Type B pancreatic cell (in vitro differentiated cells): ENCODE results near the gene EPHB1. TPM values are rescaled to one million over a fixed set of nuclear protein-coding genes. Genes with fewer than 3 reads are reported as not detected.
"Not testable (repeated sequence)": the region's sequence is repeated elsewhere in the genome, so short reads cannot be mapped to it uniquely, and the experiment has no call there.

Source experiments
- DNase-seq: peaks from one replicate; pipeline ENCODE4 v3.0.0; 2021; ENCODE audit warnings: mixed read lengths; ENCODE audit not compliant: unreplicated experiment; ENCODE audit errors: extremely low spot score
- H3K27ac Mint-ChIP-seq: 2 replicates; pipeline ENCODE4 v1.8.0; 2021; ENCODE audit warnings: mild to moderate bottlenecking, mixed read lengths
- H3K27me3 Mint-ChIP-seq: 2 replicates; pipeline ENCODE4 v1.8.0; 2021; ENCODE audit warnings: mixed read lengths
- H3K36me3 Mint-ChIP-seq: 2 replicates; pipeline ENCODE4 v1.8.0; 2021; ENCODE audit warnings: mixed read lengths
- H3K4me1 Mint-ChIP-seq: one replicate; pipeline ENCODE4 v1.8.0; 2021; ENCODE audit warnings: mixed read lengths; ENCODE audit not compliant: unreplicated experiment
- H3K4me3 Mint-ChIP-seq: 2 replicates; pipeline ENCODE4 v1.8.0; 2021; ENCODE audit warnings: mild to moderate bottlenecking, mixed read lengths
- H3K9me3 Mint-ChIP-seq: 2 replicates; pipeline ENCODE4 v1.8.0; 2021; ENCODE audit warnings: mixed read lengths
- CTCF ChIP-seq: fragments of 200-600 bp; sonication (generic); conservative IDR thresholded peaks from 2 replicates; pipeline ENCODE4 v1.5.0; 2021; ENCODE audit warnings: antibody characterized with exemption, mild to moderate bottlenecking
- total RNA-seq: library from RNA; stranded (reverse); gene quantifications from 2 replicates; pipeline ENCODE4 v1.2.1, GENCODE V29; 2021; ENCODE audit warnings: low replicate concordance

The EPHB1 gene
- total RNA-seq, 1 donor from 2014 or later: 9.1 TPM

DNA sequence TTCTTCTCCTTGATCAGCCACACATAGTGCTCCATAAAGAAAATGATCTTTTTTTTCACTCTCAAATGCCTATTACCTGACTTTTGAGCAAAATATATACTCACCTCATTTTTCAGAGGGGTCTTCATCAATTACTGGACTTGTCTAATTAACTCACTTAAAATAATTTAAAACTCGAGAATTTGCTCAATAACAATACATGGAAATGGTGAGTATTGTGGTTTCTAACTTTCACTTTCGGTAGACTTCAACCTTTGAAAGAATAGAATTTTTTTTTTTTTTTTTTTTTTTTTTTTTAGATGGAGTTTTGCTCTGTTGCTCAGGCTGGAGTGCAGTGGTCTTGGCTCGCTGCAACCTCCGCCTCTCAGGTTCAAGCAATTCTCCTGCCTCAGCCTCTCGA, 17.7 kb upstream of the EPHB1 start:
- H3K27me3 Mint-ChIP-seq: peaks cover 20% of the 10 kb centered on the region
- no peak overlapping the region for H3K27ac Mint-ChIP-seq
- no peak for DNase-seq
- H3K36me3 Mint-ChIP-seq: no peaks in the 10 kb centered on the region
- H3K4me1 Mint-ChIP-seq: no peaks in the 10 kb centered on the region
- TF ChIP-seq CTCF: no peak
- no peaks in the 10 kb centered on the region for H3K9me3 Mint-ChIP-seq
- no peak overlapping the region for H3K4me3 Mint-ChIP-seq

DNA sequence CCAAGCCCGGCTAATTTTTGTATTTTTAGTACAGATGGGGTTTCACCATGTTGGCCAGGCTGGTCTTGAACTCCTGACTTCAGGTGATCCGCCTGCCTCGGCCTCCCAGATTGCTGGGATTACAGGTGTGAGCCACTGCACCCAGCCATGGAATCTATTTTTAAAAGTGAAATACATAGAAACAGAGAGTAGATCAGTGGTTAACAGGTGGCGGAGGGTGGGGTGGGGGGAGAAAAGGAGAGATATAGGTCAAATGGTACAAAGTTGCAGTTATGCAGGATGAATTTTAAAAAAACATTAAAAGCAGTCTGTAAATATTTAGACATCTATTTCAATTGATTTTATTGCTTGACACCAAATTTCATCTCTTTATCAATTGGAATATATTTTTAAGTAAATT, 6.8 kb upstream of the EPHB1 start:
- not testable (repeated sequence) for H3K36me3 Mint-ChIP-seq, H3K4me1 Mint-ChIP-seq, H3K9me3 Mint-ChIP-seq, H3K27ac Mint-ChIP-seq, DNase-seq, H3K4me3 Mint-ChIP-seq
- peaks cover 63% of the 10 kb centered on the region for H3K27me3 Mint-ChIP-seq

GRCh38 chr3:134790065-134790464, 5.0 kb upstream of the EPHB1 start:
- no peak for DNase-seq
- H3K27me3 Mint-ChIP-seq: peaks cover 75% of the 10 kb centered on the region

GRCh38 chr3:134791992-134792391, 3.1 kb upstream of the EPHB1 start:
- Mint-ChIP-seq H3K9me3 (no peaks in the 10 kb centered on the region), H3K36me3 (no peaks in the 10 kb centered on the region), H3K27me3 (peaks cover 82% of the 10 kb centered on the region), H3K4me1 (peaks cover 1% of the 10 kb centered on the region), H3K4me3 (no peak overlapping the region), H3K27ac (no peak overlapping the region)
- peak; percentile 16 for DNase-seq
- no peak for TF ChIP-seq CTCF

More at GRCh38 chr3:134790065-134790464, 5.0 kb upstream of the EPHB1 start:
- Mint-ChIP-seq H3K9me3 (no peaks in the 10 kb centered on the region), H3K27ac (no peak overlapping the region), H3K4me3 (no peak overlapping the region), H3K36me3 (no peaks in the 10 kb centered on the region), H3K4me1 (no peaks in the 10 kb centered on the region)
- TF ChIP-seq CTCF: no peak

DNA sequence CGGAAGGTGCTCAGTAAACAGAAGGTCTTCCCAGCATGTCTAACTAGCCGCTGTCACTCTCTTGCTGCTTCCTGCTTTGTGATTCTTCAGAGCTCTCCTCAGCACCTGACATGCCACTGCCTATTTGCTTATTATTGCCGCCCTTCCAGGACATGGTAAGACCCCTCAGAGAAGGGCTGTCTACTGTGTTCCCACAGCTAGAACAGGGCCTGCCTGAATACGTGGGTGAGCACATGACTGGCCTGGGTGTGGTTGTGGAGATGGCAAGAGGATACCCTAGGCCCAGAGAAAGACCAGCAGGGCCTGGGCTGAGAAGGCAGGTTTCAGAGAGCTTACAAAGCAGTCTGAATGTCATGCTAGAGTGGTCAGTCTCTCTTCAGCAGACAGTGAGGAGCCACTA, 2.4 kb upstream of the EPHB1 start:
- peaks cover 3% of the 10 kb centered on the region for H3K4me1 Mint-ChIP-seq
- peak; percentile 25 for DNase-seq
- H3K27ac Mint-ChIP-seq: no peak overlapping the region
- no peaks in the 10 kb centered on the region for H3K9me3 Mint-ChIP-seq
- peaks cover 82% of the 10 kb centered on the region for H3K27me3 Mint-ChIP-seq
- no peak overlapping the region for H3K4me3 Mint-ChIP-seq
- no peak for TF ChIP-seq CTCF
- no peaks in the 10 kb centered on the region for H3K36me3 Mint-ChIP-seq

DNA sequence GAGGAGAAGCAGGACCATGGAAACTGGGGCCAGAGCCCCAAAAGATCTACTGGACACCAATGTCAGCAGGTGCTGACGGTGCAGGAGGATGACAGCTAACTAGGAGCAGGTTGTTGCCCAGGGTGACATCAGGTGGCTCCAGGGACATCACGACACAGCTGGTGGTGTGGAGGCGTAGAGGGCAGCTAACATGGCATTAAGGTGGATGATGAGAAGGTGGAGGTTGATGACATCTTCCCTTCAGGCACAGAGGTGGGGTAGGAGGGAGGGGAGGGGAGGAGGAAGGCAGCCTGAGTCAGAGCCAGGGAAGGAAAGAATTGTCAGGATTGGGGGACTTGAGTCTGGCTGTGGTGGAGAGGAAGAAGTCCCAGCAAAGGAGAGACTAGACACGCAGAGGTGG, 1.5 kb upstream of the EPHB1 start:
- Mint-ChIP-seq H3K9me3 (no peaks in the 10 kb centered on the region), H3K36me3 (no peaks in the 10 kb centered on the region), H3K4me1 (peaks cover 3% of the 10 kb centered on the region), H3K4me3 (no peak overlapping the region), H3K27ac (no peak overlapping the region), H3K27me3 (peaks cover 88% of the 10 kb centered on the region)
- DNase-seq: no peak
- TF ChIP-seq CTCF: no peak
